Erythroblast (primary cell): ENCODE measurements around the gene C10orf95.

ENCODE experiments used
- DNase-seq, 2 experiments: peaks; one replicate each; lab custom pipeline; 2025; lab: John Stamatoyannopoulos, UW
- GATA1 ChIP-seq: IDR thresholded peaks from 2 replicates; pipeline ENCODE4 v1.6.1; 2011; ENCODE audit warnings: low read depth, mild to moderate bottlenecking, control low read depth, low read length, moderate library complexity
- POLR2A ChIP-seq: IDR thresholded peaks from 2 replicates; pipeline ENCODE4 v1.6.1; 2011; ENCODE audit warnings: mild to moderate bottlenecking, low read length

Gene C10orf95

DNA sequence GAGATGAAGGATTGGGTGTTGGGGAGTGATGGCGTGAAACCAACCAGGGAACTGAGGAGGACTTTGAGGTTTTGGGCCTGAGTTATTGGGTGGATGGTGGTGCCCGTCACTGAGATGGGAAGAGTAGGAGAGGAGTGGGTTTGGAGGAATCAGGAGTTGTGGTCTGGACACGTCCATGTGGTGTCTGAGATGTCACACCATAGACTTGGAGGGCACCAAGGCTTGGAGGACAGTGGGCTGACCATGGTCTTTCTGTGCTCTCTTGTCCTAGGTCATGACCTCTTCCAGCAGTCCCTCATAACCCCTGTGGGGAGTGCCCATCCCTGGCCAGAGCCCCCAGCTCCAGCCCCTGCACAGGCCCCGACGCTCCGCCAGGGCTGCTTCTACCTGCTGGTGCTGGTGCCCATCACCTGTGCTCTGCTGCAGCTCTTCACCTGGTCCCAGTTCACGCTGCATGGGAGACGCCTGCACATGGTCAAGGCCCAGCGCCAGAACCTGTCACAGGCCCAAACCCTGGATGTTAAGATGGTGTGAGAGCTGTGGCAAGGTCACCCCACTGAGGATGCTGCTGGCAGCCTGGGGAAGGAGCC is 24.2 kb upstream of the C10orf95 start:
- no peak for DNase-seq
- TF ChIP-seq GATA1 (no peak), POLR2A (no peak)

- TF ChIP-seq POLR2A, result no peak
- TF ChIP-seq GATA1, result no peak
- DNase-seq, result no peak
These were observed 22.3 kb upstream of the C10orf95 start for GRCh38 chr10:102473445-102474331.

DNA sequence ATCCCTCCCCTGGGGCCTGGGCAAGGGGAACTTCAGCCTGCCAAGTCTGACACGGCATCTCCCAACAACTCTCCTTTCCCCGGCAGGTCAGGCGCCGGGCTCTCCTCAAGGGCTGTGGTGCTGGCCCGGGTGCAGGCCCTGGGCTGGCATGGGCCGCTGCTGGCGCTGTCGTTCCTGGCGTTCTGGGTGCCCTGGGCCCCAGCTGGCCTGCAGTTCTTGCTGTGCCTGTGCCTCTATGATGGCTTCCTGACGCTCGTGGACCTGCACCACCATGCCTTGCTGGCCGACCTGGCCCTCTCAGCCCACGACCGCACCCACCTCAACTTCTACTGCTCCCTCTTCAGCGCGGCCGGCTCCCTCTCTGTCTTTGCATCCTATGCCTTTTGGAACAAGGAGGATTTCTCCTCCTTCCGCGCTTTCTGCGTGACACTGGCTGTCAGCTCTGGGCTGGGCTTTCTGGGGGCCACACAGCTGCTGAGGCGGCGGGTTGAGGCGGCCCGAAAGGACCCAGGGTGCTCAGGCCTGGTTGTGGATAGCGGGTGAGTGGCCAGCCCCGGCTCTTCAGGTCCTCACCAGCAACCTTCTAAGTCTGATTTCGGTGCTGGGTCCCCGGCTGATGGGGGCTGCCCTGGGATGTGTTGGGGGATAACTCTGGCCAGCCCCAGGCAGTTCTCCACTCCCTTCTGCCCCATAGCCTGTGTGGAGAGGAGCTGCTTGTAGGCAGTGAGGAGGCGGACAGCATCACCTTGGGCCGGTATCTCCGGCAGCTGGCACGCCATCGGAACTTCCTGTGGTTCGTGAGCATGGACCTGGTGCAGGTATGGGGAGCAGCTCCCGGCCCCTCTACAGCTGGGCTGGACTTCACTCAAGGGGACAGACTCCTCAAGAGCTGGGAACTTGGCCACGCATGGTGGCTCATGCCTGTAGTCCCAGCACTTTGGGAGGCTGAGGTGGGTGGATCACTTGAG is 19.5 kb upstream of the C10orf95 start:
- no peak for DNase-seq
- TF ChIP-seq POLR2A, result no peak
- no peak for TF ChIP-seq GATA1

DNA sequence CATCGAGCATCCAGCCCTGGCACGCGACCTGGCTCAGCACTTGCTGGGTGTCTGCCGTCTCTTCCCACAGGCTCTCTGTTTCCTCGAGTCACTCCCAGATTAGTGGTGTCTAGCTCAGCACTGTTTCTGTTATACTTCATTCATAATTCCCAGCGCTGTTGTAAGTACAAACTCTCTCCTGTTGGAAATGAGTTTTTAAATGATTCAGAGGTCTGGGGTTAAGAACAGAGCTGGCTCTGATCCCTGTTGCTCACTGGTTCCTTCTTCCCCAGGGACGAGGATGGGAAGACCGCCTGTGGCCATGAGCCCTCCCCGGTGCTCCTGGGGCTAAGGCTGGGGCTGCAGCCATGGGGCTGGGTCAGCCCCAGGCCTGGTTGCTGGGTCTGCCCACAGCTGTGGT is 17.3 kb upstream of the C10orf95 start:
- TF ChIP-seq POLR2A (no peak), GATA1 (no peak)
- DNase-seq, result no peak

- TF ChIP-seq POLR2A, result no peak
- no peak for TF ChIP-seq GATA1
- peak in 1 of 2 experiments; percentile 26 for DNase-seq
These were observed 16.7 kb upstream of the C10orf95 start for GRCh38 chr10:102467971-102468438.

GRCh38 chr10:102467318-102467717 is 16.0 kb upstream of the C10orf95 start:
- DNase-seq, result no peak
- TF ChIP-seq POLR2A, result no peak
- TF ChIP-seq GATA1, result no peak

DNA sequence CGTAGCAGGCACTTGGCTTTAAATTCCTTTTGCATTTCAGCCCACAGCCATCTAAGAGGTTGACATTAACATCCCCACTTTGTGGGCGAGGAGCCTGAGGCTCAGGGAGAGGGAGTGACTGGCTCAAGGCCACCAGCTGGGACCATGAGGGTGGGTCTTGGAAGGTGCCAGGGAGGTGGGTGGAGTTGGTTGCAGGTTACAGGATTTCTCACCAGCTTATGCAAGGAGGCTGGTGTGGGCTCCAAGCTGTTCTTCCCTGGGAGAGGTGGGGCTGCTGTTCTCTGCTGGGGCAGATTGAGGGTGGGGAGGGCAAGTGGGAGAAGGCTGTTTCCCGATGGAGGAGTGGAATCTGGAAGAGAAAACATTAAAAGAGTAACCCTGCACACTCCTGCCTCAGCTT is 14.1 kb upstream of the C10orf95 start:
- DNase-seq, result no peak
- no peak for TF ChIP-seq POLR2A
- no peak for TF ChIP-seq GATA1

DNA sequence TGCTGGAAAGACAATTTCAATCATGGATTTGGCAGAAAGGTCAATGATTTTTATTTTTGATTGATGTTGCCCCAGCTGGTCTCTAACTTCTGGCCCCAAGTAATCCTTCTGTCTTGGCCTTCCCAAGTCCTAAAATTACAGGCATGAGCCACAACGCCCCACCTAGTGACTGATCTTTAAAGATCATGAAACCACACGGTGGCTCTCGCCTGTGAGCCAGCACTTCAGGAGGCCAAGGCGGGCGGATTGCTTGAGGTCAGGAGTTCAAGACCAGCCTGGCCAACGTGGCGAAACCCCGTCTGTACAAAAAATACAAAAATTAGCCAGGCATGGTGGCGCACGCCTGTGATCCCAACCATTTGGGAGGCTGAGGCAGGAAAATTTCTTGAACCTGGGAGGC is 12.6 kb upstream of the C10orf95 start:
- no peak for DNase-seq
- TF ChIP-seq GATA1 (no peak), POLR2A (no peak)

GRCh38 chr10:102462512-102463054 is 11.2 kb upstream of the C10orf95 start:
- TF ChIP-seq POLR2A, result no peak
- TF ChIP-seq GATA1, result no peak
- DNase-seq, result no peak

DNA sequence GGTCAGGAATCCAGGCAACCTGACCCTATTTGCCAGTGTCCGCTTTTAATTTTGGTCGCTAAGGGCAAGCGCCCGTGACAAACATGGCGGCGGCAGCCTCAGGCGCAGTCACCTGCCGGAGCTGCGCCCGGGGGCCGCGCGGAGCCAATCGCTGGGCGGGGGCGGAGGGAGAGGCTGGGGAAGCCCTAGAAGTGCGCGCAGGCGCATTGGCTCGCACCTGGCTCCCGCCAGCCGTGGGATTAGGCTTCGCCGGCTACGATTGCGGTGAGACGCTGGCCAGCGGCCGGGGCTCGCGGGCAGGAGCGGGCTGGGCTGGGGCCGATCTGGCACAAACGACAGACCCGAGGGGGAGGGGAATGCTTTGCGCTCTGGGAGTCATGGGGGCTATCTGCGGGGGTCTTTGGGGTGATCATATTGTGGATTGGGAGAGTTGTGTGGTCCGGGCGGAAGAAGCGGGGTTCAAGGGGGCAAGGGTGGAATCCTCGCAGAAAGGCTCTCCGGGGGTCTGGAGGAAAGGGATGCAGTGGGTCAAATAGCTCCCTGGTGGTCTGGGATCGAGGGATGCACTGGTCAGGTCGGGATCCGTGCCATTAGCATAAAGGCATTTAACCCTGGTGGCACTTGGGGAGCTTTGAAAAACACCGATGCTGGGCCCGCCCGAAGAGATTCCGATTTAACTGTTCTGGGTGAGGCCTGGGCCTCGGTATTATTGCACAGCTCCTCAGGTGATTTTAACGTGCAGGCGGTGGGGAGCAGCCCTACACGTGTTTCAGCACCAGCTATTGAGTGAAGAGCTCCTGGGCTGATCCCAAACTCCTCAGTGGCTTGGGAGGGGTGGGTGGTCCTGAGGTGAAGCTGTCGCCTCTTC is 10.1 kb upstream of the C10orf95 start:
- DNase-seq, result peak; percentile 91 to 95
- TF ChIP-seq POLR2A, result no peak
- no peak for TF ChIP-seq GATA1

- TF ChIP-seq GATA1 (no peak), POLR2A (no peak)
- no peak for DNase-seq
These were observed 9.5 kb upstream of the C10orf95 start for GRCh38 chr10:102460836-102461186.

- no peak for DNase-seq
- no peak for TF ChIP-seq POLR2A
- no peak for TF ChIP-seq GATA1
These were observed 7.3 kb upstream of the C10orf95 start for GRCh38 chr10:102458656-102459055.
